Stimulated activated CD8-positive, alpha-beta memory T cell treated with anti-CD3 and anti-CD28 coated beads, Interleukin-7, amount 100 ng/mL, for 24 hours (primary cell): ENCODE results near the gene TRPV6.

Experiments used
- DNase-seq: peaks from one replicate; pipeline ENCODE4 v3.0.0-alpha.2; 2020; ENCODE audit warnings: low read depth

The TRPV6 gene

DNA sequence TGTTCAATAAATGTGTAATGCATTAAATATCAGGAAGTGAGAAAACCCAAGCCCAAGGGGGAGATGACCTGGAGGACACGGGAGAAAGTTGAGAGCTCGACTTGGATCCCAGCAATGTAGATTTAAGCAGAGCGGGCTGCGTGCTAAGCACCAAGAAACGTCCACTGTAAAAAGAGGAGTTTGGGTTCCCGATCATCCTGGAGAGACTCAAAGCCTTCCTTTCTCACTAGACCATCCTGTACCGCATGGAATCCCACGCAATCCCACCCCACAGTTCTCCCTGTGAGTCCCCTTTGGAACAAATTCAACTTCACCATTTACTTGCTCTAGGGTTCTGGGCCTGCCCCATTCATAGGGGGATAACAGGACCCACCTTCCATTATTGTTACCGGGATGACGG lies 2.4 kb downstream of the TRPV6 start:
- no peak for DNase-seq

GRCh38 chr7:142882338-142882678 lies 3.2 kb downstream of the TRPV6 start:
- no peak for DNase-seq

DNA sequence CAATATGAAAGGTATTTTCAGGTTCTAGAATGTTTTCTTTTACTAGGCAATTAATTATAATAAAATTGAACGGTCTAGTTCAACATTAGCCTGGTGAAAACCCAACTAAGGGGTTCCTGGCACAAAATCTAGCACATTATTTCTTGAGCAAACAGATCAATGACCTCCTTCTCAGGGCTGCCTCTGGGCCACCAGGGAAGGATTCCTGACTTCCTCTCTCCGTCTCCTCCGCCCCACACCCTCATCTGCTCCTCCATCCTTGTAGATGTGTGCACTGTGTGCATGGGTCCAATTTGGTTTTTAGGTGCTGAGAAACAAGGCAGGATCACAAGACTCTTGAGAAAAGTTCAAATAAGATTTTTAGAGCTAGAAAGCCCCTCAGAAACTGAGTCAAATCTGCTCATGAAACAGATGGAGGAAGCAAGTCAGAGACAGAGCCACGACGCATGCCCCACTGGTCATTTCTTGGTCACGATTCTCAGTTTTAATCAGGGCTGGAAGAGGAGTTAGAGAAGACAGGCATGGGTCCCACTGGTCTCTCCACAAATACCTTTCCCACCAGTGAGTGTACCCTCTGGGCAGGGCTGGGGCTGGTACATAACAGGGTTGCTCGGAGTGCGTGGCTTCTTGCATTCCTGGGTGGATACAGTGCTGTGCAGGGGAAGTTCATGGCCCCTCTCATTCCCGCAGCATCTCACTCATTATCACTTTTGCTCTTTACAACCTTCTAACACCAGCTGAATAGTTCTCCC lies 3.8 kb downstream of the TRPV6 start:
- DNase-seq, result no peak

DNA sequence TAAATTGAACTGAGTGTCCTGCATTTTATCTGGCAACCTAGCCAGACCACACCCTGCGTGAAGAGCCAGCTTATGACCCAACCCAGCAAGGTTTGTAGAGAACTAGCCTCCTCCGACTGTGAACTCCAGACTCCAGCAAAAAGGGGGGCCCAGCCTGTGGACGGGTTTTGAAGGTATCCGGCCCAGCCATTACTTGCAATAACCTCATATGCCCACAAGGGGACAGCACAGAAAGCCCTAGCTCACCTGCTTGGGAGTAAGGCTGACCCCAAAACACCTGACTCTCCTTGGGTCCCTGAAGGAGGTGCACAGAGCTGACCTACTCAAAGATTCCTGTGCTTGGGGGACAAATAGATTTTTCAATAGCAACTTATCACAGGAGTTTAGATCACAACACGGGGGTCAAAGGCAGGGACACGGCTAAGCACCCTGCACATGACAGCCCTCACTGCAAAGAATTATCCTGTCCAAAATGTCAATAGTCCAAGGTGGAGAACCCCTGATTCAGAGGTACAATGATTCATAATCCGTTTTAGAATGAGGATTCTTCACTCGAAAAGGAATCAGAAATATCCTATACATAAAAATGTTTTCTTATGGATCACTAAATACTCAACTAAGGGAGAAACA lies 4.6 kb downstream of the TRPV6 start:
- DNase-seq, result no peak

- no peak for DNase-seq
These were observed 6.5 kb downstream of the TRPV6 start for GRCh38 chr7:142879060-142879459.

- no peak for DNase-seq
These were observed 7.2 kb downstream of the TRPV6 start for GRCh38 chr7:142878315-142878714.

GRCh38 chr7:142876991-142877910 lies 8.3 kb downstream of the TRPV6 start:
- DNase-seq, result no peak

DNA sequence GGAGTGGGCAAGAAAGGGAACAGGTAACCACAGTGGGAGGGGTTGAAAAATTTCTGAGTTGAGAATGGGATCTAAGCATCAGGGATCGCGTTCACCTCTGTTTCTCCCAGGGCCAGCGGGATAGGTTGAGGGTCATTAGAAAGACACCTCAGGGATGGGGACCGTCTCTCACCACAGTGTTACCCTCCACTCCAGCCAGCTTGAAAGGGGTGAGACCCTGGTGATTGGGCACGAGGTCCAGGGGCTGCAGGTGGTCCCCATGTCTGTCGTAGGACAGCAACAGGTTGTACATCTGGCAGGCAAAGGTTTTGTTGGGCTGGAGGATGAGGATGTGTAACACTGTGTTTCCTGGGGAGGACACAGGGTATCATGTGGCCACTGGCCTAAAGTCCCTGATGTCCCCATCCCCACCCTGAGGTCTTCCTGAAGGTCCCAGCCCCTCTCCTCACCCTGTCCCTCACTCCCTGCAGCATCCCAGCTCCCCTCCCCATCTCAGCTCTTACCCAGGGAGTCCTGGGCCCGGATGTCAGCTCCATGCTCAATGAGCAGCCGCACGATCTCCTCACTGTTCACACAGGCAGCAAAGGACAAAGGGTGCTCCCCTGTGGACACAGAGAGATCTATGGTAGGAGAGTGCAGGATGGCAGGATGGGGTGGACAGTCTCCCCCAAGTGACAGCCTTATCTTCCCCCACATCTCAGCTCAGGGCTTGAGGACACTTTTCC lies 9.1 kb downstream of the TRPV6 start:
- DNase-seq, result no peak

GRCh38 chr7:142875456-142875855 lies 10.1 kb downstream of the TRPV6 start:
- no peak for DNase-seq

- no peak for DNase-seq
These were observed 10.7 kb downstream of the TRPV6 start for GRCh38 chr7:142874837-142875236.

DNA sequence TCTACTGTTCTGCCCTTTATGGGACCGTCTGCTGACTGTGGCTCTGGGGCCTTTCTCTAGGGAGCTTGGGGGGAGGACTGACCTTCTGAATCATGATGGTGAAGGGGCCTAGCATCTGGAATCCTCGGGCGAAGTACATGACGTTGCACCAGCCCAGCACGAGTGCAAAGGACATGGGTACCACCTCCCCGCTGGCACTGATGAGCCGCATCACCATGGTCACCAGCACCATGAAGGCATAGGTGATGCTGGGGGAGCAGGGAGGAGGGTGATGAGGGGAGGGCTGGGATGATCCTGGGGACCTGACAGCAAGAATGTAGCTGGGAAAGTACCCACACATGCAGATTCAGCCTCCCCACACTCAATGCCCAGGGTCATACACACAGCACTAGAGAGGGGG lies 11.1 kb downstream of the TRPV6 start:
- DNase-seq, result no peak

DNA sequence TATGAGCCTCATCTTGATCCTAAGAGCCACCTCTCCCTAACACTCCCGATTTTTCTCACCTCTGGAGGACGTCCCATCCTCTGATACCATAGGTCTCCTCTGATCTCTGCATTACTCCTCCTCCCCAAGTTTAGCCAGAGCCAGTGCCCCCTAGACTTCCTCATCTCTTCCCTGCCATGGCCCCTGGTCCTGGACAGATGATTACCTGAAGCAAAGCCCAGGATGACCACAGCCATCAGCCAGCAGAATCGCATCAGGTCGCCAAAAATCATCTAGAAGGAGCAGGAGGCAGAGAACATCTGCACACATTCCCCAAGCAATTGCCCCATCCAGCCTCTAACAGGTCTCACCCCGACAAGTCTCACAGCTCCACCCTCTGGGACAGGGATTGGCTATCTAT lies 11.7 kb downstream of the TRPV6 start:
- no peak for DNase-seq

GRCh38 chr7:142873281-142873784 lies 12.2 kb downstream of the TRPV6 start:
- no peak for DNase-seq

- DNase-seq, result no peak
These were observed 13.4 kb downstream of the TRPV6 start for GRCh38 chr7:142872106-142872675.

DNA sequence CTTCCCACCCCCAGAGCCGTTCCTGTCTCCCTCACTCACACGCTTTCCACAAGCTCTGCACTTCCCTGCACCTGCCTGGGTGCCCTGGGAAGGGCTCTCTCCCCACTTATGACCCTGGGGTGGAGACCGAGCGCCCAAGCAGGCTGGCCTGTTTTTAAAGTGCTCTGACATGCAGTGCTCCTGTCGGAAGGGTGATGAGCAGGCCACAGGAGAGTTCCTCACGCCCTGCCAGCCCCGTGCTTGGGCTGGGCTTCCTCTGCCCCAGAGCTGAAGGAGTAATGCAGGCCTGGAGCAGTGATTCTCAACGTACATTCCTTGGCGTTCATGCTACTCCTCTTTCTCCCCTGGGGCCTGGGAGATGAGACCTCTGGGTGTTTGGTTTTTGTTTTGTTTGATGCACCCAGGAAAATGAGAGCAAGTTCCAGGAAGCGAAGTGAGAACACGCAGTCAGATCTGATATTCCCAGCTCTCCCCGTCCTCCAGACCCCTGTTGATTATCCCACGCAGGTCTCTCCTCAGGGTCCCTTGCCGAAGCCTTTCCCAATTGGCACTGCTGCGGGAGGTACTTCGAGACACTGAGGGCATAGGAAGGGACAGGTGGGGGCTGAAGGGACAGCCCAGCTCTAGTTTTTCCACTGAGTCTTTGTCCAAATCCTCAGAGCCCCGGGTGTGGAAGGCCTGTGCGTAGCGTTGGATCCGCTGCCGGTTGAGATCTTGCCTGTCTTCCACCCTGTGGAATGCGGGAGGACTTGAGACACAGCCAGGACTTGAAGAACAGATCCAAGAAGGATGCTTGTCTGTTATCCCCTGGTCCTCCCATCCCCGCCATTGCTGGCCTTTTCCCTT lies 14.1 kb downstream of the TRPV6 start:
- no peak for DNase-seq

DNA sequence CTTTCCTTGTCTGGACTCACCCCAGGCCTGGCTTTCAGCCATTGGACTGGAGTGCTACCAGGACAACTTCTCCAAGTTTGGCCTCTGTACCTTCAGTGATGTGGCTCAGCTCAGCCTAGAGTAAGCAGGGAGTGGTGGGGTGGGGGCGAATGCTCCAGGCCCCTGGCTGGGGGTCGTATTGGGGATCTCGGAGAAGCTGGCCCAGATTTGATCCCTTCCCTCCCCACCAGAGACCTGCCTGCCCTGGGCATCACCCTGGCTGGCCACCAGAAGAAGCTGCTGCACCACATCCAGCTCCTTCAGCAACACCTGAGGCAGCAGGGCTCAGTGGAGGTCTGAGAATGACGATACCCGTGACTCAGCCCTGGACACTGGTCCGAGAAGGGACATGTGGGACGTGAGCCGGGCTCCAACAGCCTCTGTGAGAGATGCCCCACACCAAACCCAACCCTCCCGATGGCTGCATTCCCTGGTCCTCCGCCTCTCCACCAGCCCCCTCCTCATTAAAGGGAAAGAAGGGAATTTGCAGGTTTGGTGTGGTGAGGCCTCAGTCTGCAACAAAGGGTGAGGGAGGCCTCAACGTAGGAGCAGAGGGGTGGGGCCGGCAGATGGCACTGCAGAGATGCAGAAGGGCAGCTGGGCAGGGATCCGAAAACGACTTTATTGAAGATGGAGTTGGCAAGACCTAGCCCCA lies 14.8 kb downstream of the TRPV6 start:
- no peak for DNase-seq

DNA sequence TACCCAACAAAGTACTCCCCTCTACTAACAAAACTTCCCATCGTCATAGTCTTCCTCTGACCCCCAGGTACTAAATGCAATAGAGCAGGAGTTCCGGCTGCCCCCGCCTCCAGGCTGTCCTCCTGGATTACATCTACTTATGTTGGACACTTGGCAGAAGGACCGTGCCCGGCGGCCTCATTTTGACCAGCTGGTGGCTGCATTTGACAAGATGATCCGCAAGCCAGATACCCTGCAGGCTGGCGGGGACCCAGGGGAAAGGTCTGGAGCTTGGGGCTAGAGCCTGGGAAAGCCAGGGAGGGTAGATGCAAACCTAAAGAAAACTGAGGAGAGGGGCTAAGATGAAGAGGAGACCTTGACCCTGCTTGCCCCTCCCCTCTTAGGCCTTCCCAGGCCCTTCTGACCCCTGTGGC lies 15.4 kb downstream of the TRPV6 start:
- DNase-seq, result no peak

DNA sequence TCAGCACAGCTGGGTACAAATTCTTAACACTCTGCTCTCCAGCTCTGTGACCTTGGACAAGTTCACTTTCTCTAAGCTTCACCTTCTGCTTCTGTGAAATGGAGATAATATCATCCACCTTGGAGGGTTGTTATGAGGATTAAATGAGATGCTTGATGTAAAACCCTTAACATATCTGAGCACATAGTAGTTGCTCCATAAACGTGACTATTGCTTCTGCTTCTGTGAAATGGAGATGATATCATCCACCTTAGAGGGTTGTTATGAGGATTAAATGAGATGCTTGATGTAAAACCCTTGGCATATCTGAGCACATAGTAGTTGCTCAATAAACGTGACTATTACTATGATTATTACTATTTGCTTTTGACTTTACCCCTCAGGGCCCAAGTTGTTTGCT lies 16.1 kb downstream of the TRPV6 start:
- no peak for DNase-seq

DNA sequence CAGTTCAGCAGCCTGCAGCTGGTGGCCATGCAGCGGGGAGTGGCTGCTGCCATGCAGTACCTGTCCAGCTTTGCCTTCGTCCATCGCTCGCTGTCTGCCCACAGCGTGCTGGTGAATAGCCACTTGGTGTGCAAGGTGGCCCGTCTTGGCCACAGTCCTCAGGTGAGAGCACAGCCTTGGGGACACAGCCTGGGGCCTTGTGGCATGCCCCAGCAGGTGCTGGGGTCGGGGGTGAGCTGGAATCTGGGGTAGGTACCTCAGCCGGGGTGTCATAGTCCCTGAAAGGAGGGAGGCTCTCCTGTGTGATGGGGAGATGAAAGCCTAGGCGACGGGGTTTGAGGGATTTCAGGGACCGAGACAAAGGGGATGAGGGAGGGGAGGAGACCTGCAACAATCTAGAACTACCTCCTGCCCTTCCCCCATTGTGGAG lies 16.5 kb downstream of the TRPV6 start:
- DNase-seq, result no peak
